Measurements from ENCODE around the gene MMP24.

GRCh38 chr20:35279533-35280174, 53.2 kb downstream of the MMP24 start:
- no peak for TF ChIP-seq EZH2phosphoT487 (IDR thresholded peaks at IDR 0.05; ENCODE audit: low read depth)
- TF ChIP-seq CTCF (IDR thresholded peaks at IDR 0.05; ENCODE audit: low read depth, low read length) = no peak
